Activated CD8-positive, alpha-beta memory T cell treated with anti-CD3 and anti-CD28 coated beads for 36 hours (primary cell): Measurements from ENCODE around the gene SMIM14. TPM values are rescaled to one million over a fixed set of nuclear protein-coding genes. Genes with fewer than 3 reads are reported as not detected.

Source experiments
- CTCF ChIA-PET: fragments of 350-600 bp; sonication (Branson Sonifier 250); formaldehyde crosslinking; loops from one replicate; lab custom pipeline; 2021; ENCODE audit warnings: antibody characterized with exemption; lab: Charles Lee
- POLR2A ChIA-PET: fragments of 350-600 bp; sonication (Branson Sonifier 250); formaldehyde crosslinking; loops from one replicate; lab custom pipeline; 2021; ENCODE audit warnings: antibody characterized with exemption; lab: Charles Lee
- total RNA-seq, 2 experiments: library from RNA; stranded (reverse); gene quantifications; one replicate each; pipeline ENCODE4 v1.2.3, GENCODE V29; 2021

The SMIM14 gene
- total RNA-seq, 2 experiments from 2014 or later: 0.57 to 0.78 TPM

GRCh38 chr4:39649639-39650265 lies 11.1 kb upstream of the SMIM14 start:
- ChIA-PET POLR2A (no interaction called here), CTCF (no interaction called here)

DNA sequence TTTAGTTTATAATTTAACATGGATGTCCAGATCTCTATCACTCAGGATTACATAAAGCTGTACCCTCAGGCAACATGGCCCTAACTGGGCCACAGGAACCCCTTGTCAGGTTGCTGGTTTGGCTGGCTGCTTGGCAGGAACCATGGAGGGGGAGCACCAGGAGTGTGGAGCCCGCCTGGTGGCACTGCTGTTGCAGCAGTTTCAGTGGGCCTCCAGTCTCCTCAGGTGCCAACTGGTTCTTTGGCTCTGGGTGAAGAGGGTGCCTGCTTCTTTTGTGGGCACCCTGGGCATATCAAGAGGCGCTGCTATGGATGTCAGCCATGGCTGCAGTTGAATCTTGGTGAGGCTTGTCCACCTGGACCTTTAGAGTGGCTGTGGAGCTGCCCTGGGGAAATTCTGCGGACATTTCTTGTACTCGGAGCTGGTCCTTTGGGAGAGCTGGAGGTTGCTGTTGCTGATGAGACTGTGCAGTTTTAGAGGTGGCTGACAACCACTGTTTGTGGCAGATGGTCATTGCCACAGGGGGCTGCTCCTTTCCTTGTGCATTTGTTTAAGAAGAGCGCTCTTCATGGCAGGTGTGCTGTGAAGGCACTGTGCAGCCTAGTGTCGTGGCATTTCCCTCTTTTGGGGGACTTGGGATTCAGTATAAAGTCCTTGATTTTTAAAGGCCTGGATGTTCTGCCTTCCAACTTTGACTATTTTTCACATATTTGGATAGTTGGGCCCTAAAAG lies 10.3 kb upstream of the SMIM14 start:
- POLR2A ChIA-PET: interaction anchor here (0.5 kb wide), 1 partner anchor 10 kb away, joined by 3 read pairs; the partner anchor contains the start of gene SMIM14
- CTCF ChIA-PET: no interaction called here

- ChIA-PET POLR2A (no interaction called here), CTCF (interaction anchor here (0.6 kb wide), 2 partner anchors 19 to 218 kb away, joined by 3 to 4 read pairs; no protein-coding TSS in a partner anchor)
Measured at GRCh38 chr4:39648213-39648612, 9.5 kb upstream of the SMIM14 start.

DNA sequence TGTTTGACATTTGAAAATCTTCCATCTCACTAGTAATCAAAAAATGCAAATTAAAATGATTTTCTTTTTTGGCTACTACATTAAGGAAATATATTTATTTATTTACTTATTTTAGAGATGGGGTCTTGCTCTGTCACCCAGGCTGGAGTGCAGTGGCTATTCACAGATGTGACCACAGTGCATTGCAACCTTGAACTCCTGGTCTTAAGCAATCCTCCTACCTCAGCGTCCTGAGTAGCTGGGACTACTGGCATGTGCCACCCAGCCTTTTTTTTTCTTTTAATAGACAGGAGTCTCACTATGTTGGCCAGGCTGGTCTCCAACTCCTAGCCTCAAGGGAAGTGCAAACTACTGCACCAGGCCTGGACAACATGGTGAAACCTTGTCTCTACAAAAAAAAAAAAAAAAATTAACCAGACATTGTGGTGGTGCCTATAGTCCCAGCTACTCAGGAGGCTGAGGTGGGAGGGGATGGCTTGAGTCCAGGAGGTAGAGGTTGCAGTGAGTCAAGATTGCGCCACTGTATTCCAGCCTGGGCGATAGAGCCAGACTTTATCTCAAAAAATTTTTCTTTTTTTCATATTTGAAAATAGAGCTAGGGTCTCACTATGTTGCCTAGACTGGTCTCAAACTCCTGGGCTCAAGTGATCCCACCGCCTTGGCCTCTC lies 4.4 kb upstream of the SMIM14 start:
- ChIA-PET POLR2A (interaction anchor here (0.6 kb wide), 1 partner anchor 190 kb away, joined by 12 read pairs; no protein-coding TSS in a partner anchor), CTCF (no interaction called here)

GRCh38 chr4:39641451-39641850 lies 2.8 kb upstream of the SMIM14 start:
- CTCF ChIA-PET: no interaction called here
- POLR2A ChIA-PET: interaction anchor here (0.6 to 0.9 kb wide), 3 partner anchors 56 to 139 kb away, joined by 3 to 9 read pairs (median 4); partner anchors contain the start of gene UBE2K

DNA sequence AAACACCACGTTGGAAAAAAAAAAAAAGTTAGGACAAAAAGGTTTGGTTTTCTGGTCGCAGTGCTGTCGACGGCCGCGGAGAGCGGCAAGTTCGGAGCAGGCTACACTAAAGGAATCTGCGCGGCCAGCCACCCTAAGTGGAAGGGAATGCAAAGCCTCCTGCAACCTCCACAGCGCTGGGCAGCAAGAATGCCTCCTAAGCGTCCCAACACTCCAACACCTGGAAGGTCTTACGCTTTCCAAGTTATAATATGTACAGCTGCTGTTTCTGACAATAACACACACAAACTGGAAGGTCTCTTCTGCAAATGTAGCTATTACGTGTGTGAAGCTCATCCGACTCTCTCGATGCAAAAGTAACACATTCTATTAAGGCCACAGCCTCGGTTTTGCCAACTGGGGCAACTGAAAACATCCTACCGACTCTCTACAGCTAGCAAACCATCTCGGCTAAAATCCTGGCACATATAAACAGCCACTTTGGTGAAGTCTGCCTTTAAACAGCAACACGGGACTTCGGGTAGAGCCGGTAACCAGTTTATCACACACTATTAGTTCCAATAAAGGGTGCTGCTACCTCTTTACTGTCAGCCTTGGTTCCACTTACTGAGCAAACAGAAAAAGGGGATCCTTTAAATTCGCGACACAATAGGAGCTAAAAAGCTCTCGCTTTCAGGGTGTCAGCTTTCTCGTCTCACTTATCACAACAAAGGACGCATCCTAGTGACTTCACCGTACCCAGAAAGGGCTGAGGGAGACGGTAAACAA lies 895 bp downstream of the SMIM14 start:
- CTCF ChIA-PET: interaction anchor here (0.7 to 1.2 kb wide), 4 partner anchors 27 to 672 kb away, joined by 3 to 5 read pairs (median 3); no protein-coding TSS in a partner anchor
- POLR2A ChIA-PET: interaction anchor here (0.5 to 2.3 kb wide), 4 partner anchors 60 to 449 kb away, joined by 3 to 10 read pairs (median 7); partner anchors contain the start of genes UBE2K and UGDH

- ChIA-PET POLR2A (interaction anchor here (2.3 kb wide), 1 partner anchor 110 kb away, joined by 10 read pairs; the partner anchor contains the start of gene UGDH), CTCF (no interaction called here)
Measured at GRCh38 chr4:39637221-39637585, 1.5 kb downstream of the SMIM14 start.

DNA sequence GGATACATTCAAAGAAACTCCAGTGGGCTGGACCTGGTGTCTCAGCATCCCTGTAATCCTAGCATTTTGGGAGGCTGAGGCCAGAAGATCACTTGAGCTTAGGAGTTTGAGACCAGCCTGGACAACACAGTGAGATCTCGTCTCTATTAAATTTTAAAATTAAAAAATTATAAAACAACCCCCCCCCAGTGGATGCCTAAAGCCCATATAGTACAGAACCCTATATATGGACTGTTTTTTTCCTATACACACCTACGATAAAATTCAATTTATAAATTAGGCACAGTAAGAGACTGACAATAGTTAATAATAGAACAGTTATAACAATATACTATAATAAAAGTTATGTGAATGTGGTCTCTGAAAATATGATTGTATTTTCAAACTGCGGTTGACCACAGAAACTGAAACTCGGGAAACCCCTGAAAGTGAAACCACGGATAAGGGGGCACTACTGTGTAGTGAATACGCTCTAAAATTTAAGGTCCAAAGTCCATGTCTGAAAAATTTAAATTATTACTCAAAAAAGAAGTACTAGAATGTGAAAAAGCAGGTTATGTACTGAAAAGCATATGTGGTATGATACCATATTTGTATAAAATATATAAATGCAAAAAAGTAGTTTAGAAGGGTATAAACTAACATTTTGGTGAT lies 2.0 kb downstream of the SMIM14 start:
- CTCF ChIA-PET: no interaction called here

GRCh38 chr4:39635023-39635422 lies 3.6 kb downstream of the SMIM14 start:
- POLR2A ChIA-PET: no interaction called here
- CTCF ChIA-PET: no interaction called here

More for the DNA sequence above, 2.0 kb downstream of the SMIM14 start:
- POLR2A ChIA-PET: no interaction called here

DNA sequence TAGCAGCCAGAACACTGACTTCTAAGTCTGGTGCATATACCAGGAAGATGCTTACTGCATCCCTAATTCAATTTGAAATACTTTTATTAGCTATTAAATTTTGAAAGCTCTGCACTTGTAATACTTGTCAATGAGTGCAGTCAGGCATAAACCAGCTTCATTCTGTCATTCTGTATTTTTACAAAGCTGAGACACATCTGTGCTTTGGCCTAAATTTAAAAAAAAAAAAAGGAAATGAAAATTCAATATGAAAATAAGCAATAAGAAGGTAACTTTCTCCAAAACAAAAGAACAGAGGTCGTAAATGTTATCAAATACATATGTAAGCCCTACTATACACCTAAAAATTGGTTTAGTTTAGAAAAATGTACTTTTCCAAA lies 7.0 kb downstream of the SMIM14 start:
- POLR2A ChIA-PET: no interaction called here
- CTCF ChIA-PET: interaction anchor here (0.7 kb wide), 1 partner anchor 363 kb away, joined by 5 read pairs; no protein-coding TSS in a partner anchor

DNA sequence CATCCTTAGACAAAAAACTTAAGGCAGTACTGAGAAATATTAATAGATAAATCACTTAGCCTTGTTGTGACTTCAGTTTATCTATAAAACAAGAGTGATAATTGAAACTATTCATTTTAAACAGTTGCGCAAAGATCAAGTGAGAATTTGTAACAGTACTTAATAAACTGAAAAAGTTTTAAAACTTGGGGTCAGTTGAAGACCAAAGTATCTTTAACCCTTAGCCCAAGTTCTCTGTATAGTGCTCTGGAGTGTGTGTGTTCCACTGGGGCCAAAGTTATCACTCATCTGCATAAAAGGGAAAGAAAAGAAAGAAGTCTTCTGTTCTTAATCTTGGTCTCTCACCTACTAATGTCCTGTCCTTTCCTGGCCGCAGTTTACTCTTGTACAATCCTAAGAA lies 11.3 kb downstream of the SMIM14 start:
- ChIA-PET CTCF (no interaction called here), POLR2A (no interaction called here)

GRCh38 chr4:39626913-39627312 lies 11.8 kb downstream of the SMIM14 start:
- ChIA-PET POLR2A (interaction anchor here (0.6 kb wide), 1 partner anchor 273 kb away, joined by 7 read pairs; no protein-coding TSS in a partner anchor), CTCF (no interaction called here)

DNA sequence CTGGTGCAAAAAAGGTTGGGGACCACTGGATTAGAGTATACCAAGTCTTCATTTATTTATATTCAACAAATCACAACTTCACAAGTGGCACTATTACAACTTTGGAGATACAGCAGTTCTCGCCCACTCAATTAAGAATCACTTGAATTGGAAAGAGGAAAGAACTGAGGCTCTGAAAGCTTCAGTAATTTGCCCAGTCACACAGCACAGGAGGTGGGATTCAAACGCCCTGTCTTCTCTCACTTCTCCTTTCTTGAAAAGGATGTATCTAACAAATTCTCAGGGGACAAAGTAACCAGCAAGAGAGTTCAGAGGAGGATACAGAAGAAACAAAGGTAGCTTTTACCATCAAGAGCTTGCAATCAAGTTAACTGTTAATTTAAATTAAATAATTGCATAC lies 12.4 kb downstream of the SMIM14 start:
- ChIA-PET POLR2A (interaction anchor here (0.6 kb wide), 1 partner anchor 273 kb away, joined by 7 read pairs; no protein-coding TSS in a partner anchor), CTCF (interaction anchor here (0.6 kb wide), 1 partner anchor 199 kb away, joined by 3 read pairs; no protein-coding TSS in a partner anchor)

GRCh38 chr4:39621582-39621981 lies 17.1 kb downstream of the SMIM14 start:
- ChIA-PET POLR2A (no interaction called here), CTCF (no interaction called here)

GRCh38 chr4:39620551-39621313 lies 17.9 kb downstream of the SMIM14 start:
- POLR2A ChIA-PET: interaction anchor here (0.6 kb wide), 1 partner anchor 42 kb away, joined by 10 read pairs; no protein-coding TSS in a partner anchor
- CTCF ChIA-PET: no interaction called here

DNA sequence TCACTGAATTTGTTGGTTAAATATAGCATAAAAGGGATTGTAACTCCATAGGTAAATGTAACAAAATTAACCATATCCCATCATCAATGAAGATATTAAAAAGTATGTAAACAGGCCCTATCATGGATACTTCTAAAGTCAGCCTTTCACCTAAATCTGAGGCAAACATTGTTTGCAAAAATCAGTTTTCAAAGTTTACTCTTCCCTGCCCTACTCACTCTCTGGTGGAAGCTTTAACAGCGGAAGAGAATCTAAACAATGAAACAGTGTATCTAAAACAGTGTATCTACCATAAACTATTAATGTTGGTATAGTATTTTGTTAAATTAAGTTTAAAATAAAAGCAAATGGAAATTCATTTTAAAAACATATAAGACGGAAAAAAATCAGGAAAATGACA lies 21.1 kb downstream of the SMIM14 start:
- POLR2A ChIA-PET: no interaction called here
- CTCF ChIA-PET: no interaction called here

DNA sequence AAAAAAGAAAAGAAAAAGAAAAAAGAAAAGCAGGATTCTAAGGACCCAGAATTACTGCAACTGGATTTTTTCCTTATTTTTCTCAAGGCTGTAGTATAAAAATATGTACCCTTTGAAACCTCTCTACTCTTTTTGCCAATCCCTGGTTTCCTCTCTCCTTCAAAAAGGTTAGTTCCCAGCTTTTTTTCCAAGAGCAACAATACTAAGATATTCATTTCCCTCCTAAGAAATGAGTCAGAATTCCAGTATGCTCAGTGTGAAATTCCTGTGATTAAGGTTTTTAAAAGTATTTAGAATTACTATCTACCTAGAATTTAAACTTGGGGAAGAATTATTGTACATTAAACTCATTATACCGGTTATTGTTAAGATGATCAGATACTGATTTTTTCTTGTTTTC lies 22.0 kb downstream of the SMIM14 start:
- ChIA-PET POLR2A (no interaction called here), CTCF (interaction anchor here (0.7 kb wide), 1 partner anchor 11 kb away, joined by 4 read pairs; no protein-coding TSS in a partner anchor)
